HG02759 (cell line): ENCODE data around the gene EGR1.
"Not testable (repeated sequence)": the region's sequence is repeated elsewhere in the genome, so short reads cannot be mapped to it uniquely, and the experiment has no call there.

Experiments
- ATAC-seq: cut with Tn5 transposase; IDR thresholded peaks from one replicate; pipeline ENCODE4 v1.9.1; 2021; ENCODE audit warnings: mild to moderate bottlenecking, moderate library complexity; ENCODE audit not compliant: unreplicated experiment

EGR1 gene

GRCh38 chr5:138468966-138469539, 3.8 kb downstream of the EGR1 start:
- ATAC-seq = no peak

- ATAC-seq = no peak
Measured at GRCh38 chr5:138469540-138470321, 4.5 kb downstream of the EGR1 start.

GRCh38 chr5:138470322-138471051, 5.2 kb downstream of the EGR1 start:
- ATAC-seq = no peak

GRCh38 chr5:138471052-138471361, 5.7 kb downstream of the EGR1 start:
- ATAC-seq = no peak

- ATAC-seq = no peak
Measured at GRCh38 chr5:138472353-138472752, 7.1 kb downstream of the EGR1 start.

GRCh38 chr5:138473151-138473550, 7.9 kb downstream of the EGR1 start:
- not testable (repeated sequence) for ATAC-seq

- no peak for ATAC-seq
Measured at GRCh38 chr5:138476918-138477317, 11.6 kb downstream of the EGR1 start.

GRCh38 chr5:138482638-138483037, 17.4 kb downstream of the EGR1 start:
- ATAC-seq = no peak

GRCh38 chr5:138488481-138488945, 23.2 kb downstream of the EGR1 start:
- ATAC-seq = no peak

GRCh38 chr5:138489683-138490061, 24.4 kb downstream of the EGR1 start:
- ATAC-seq = no peak

GRCh38 chr5:138490648-138491283, 25.5 kb downstream of the EGR1 start:
- no peak for ATAC-seq

GRCh38 chr5:138491284-138491648, 26.0 kb downstream of the EGR1 start:
- no peak for ATAC-seq

GRCh38 chr5:138491669-138492559, 26.6 kb downstream of the EGR1 start:
- ATAC-seq = peak; percentile 98

- no peak for ATAC-seq
Measured at GRCh38 chr5:138492560-138493045, 27.3 kb downstream of the EGR1 start.

GRCh38 chr5:138495351-138495750, 30.1 kb downstream of the EGR1 start:
- no peak for ATAC-seq

- no peak for ATAC-seq
Measured at GRCh38 chr5:138498376-138498775, 33.1 kb downstream of the EGR1 start.

- ATAC-seq = no peak
Measured at GRCh38 chr5:138502121-138502520, 36.8 kb downstream of the EGR1 start.

GRCh38 chr5:138502521-138502920, 37.2 kb downstream of the EGR1 start:
- ATAC-seq = no peak

GRCh38 chr5:138503487-138504270, 38.4 kb downstream of the EGR1 start:
- no peak for ATAC-seq

GRCh38 chr5:138504799-138505198, 39.5 kb downstream of the EGR1 start:
- ATAC-seq = no peak
